ENCODE measurements around the gene TKT.
A peak's percentile ranks its signal among the peaks of the same experiment; 100 is the strongest.

The TKT gene

GRCh38 chr3:53238051-53238850 lies 17.6 kb downstream of the TKT start:
- no peak overlapping the region for H3K4me3 ChIP-seq (ENCODE audit: low read depth, low read length)
- peak; percentile 92 for DNase-seq (ENCODE audit: low read depth)
- TF ChIP-seq CTCF (IDR thresholded peaks at IDR 0.05; ENCODE audit: low read depth, low read length, missing control alignments), result no peak
- in situ Hi-C loops (cut with HindIII; ENCODE audit: low sequenced_read_pairs), result no loop called here

- no peak overlapping the region for H3K4me3 ChIP-seq (ENCODE audit: low read depth, low read length)
- in situ Hi-C loops (cut with HindIII; ENCODE audit: low sequenced_read_pairs), result no loop called here
- DNase-seq (ENCODE audit: low read depth), result peak; percentile 43
- TF ChIP-seq CTCF (IDR thresholded peaks at IDR 0.05; ENCODE audit: low read depth, low read length, missing control alignments), result no peak
Observed at GRCh38 chr3:53236112-53236841, 19.5 kb downstream of the TKT start.

GRCh38 chr3:53235545-53235944 lies 20.3 kb downstream of the TKT start:
- in situ Hi-C loops (cut with HindIII; ENCODE audit: low sequenced_read_pairs), result no loop called here
- TF ChIP-seq CTCF (IDR thresholded peaks at IDR 0.05; ENCODE audit: low read depth, low read length, missing control alignments), result no peak
- H3K4me3 ChIP-seq (ENCODE audit: low read depth, low read length), result no peak overlapping the region
- DNase-seq (ENCODE audit: low read depth), result no peak

- DNase-seq (ENCODE audit: low read depth), result no peak
- no peak for TF ChIP-seq CTCF (IDR thresholded peaks at IDR 0.05; ENCODE audit: low read depth, low read length, missing control alignments)
- in situ Hi-C loops (cut with HindIII; ENCODE audit: low sequenced_read_pairs), result no loop called here
- H3K4me3 ChIP-seq (ENCODE audit: low read depth, low read length), result no peak overlapping the region
Observed at GRCh38 chr3:53234841-53235232, 21.0 kb downstream of the TKT start.

GRCh38 chr3:53234130-53234840 lies 21.5 kb downstream of the TKT start:
- in situ Hi-C loops (cut with HindIII; ENCODE audit: low sequenced_read_pairs), result no loop called here
- no peak for DNase-seq (ENCODE audit: low read depth)
- no peak overlapping the region for H3K4me3 ChIP-seq (ENCODE audit: low read depth, low read length)
- TF ChIP-seq CTCF (IDR thresholded peaks at IDR 0.05; ENCODE audit: low read depth, low read length, missing control alignments), result no peak

- no peak for TF ChIP-seq CTCF (IDR thresholded peaks at IDR 0.05; ENCODE audit: low read depth, low read length, missing control alignments)
- in situ Hi-C loops (cut with HindIII; ENCODE audit: low sequenced_read_pairs), result no loop called here
- no peak overlapping the region for H3K4me3 ChIP-seq (ENCODE audit: low read depth, low read length)
- DNase-seq (ENCODE audit: low read depth), result no peak
Observed at GRCh38 chr3:53232641-53233377, 23.0 kb downstream of the TKT start.

All from astrocyte of the cerebellum (primary cell).